Measurements from ENCODE around the gene STRIP2. TPM values are rescaled to one million over a fixed set of nuclear protein-coding genes. Genes with fewer than 3 reads are reported as not detected.
"Not testable (repeated sequence)": the region's sequence is repeated elsewhere in the genome, so short reads cannot be mapped to it uniquely, and the experiment has no call there.

Gene STRIP2
- total and polyA plus RNA-seq, 3 experiments from 2014 or later: 21.0 to 25.0 TPM; not detected in 1

GRCh38 chr7:129438839-129439651 lies 4.8 kb downstream of the STRIP2 start:
- Histone ChIP-seq H3K4me1 (ENCODE audit: insufficient read depth, low read length) (peaks cover 7% of the 10 kb centered on the region), H3K9me3 (ENCODE audit: low read length) (no peaks in the 10 kb centered on the region), H3K36me3 (ENCODE audit: insufficient read depth, low read length) (no peaks in the 10 kb centered on the region), H3K4me3 (ENCODE audit: low read length) (no peak overlapping the region), H3K27ac (ENCODE audit: low read depth, low read length) (peak overlapping the region; percentile 61), H3K27me3 (ENCODE audit: insufficient read depth, low read length, poor library complexity, severe bottlenecking) (peaks cover 13% of the 10 kb centered on the region)
- Mint-ChIP-seq H3K27ac (peak overlapping the region in 1 of 8 donors; percentile 1), H3K36me3 (peaks cover 0 to under 1% (median 0%) of the 10 kb centered on the region in 3 donors), H3K9me3 (no peaks in the 10 kb centered on the region), H3K4me3 (no peak overlapping the region), H3K4me1 (peaks cover 6 to 8% (median 6%) of the 10 kb centered on the region in 3 donors), H3K27me3 (peaks cover 10 to 22% of the 10 kb centered on the region in 2 donors)
- ChIA-PET CTCF (no interaction called here), POLR2A (no interaction called here)
- DNase-seq: no peak

- H3K27ac ChIP-seq (ENCODE audit: low read depth, low read length): peak overlapping the region; percentile 61
- DNase-seq: no peak
- H3K4me1 ChIP-seq (ENCODE audit: insufficient read depth, low read length): peaks cover 2% of the 10 kb centered on the region
- H3K27me3 ChIP-seq (ENCODE audit: insufficient read depth, low read length, poor library complexity, severe bottlenecking): peaks cover 9% of the 10 kb centered on the region
- H3K27me3 Mint-ChIP-seq: peaks cover 7 to 20% of the 10 kb centered on the region in 2 donors
- H3K36me3 ChIP-seq (ENCODE audit: insufficient read depth, low read length): no peaks in the 10 kb centered on the region
- CTCF ChIA-PET: no interaction called here
- H3K36me3 Mint-ChIP-seq: no peaks in the 10 kb centered on the region
- H3K4me1 Mint-ChIP-seq: peaks cover 4 to 5% (median 4%) of the 10 kb centered on the region in 3 donors
- no peak overlapping the region for H3K4me3 ChIP-seq (ENCODE audit: low read length)
- POLR2A ChIA-PET: no interaction called here
- H3K4me3 Mint-ChIP-seq: peak overlapping the region in 1 of 7 donors; percentile 2
- H3K9me3 ChIP-seq (ENCODE audit: low read length): no peaks in the 10 kb centered on the region
- peak overlapping the region in 1 of 8 donors; percentile 49 for H3K27ac Mint-ChIP-seq
- H3K9me3 Mint-ChIP-seq: no peaks in the 10 kb centered on the region
Observed at GRCh38 chr7:129439963-129440625, 5.9 kb downstream of the STRIP2 start.

DNA sequence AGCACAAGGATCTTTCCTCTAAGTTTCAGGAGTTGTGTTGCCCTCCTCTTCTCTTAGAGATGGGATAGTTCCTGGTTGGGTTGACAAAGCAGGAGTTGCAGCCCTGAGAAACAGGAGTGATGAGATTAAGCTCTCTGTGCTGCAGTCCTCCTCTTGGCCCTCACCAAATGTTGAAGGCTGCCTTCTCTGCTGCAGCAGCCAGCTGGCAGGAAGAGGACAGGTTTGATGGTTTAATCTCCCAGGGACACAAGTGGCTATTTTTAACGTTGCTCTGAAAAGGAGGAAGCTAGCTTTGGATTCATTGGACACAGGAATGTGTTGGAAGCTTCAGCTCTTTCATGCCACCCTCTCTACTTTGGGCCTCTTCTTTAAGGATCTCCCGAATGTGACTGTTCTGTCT lies 9.4 kb downstream of the STRIP2 start:
- Histone ChIP-seq H3K9me3 (ENCODE audit: low read length) (no peaks in the 10 kb centered on the region), H3K4me3 (ENCODE audit: low read length) (no peak overlapping the region), H3K27me3 (ENCODE audit: insufficient read depth, low read length, poor library complexity, severe bottlenecking) (no peaks in the 10 kb centered on the region), H3K36me3 (ENCODE audit: insufficient read depth, low read length) (no peaks in the 10 kb centered on the region), H3K27ac (ENCODE audit: low read depth, low read length) (no peak overlapping the region), H3K4me1 (ENCODE audit: insufficient read depth, low read length) (no peaks in the 10 kb centered on the region)
- CTCF ChIA-PET: interaction anchor here (0.8 to 1.2 kb wide), 2 partner anchors 10 to 280 kb away, joined by 3 to 4 read pairs; partner anchors contain the start of gene STRIP2
- no peak overlapping the region for H3K27ac Mint-ChIP-seq
- H3K27me3 Mint-ChIP-seq: peaks cover 4% of the 10 kb centered on the region in 2 donors
- no peaks in the 10 kb centered on the region for H3K4me1 Mint-ChIP-seq
- H3K36me3 Mint-ChIP-seq: peaks cover 0 to 2% (median 0%) of the 10 kb centered on the region in 3 donors
- H3K4me3 Mint-ChIP-seq: no peak overlapping the region
- H3K9me3 Mint-ChIP-seq: peaks cover 0 to 4% (median 0%) of the 10 kb centered on the region in 5 donors
- POLR2A ChIA-PET: no interaction called here
- no peak for DNase-seq

DNA sequence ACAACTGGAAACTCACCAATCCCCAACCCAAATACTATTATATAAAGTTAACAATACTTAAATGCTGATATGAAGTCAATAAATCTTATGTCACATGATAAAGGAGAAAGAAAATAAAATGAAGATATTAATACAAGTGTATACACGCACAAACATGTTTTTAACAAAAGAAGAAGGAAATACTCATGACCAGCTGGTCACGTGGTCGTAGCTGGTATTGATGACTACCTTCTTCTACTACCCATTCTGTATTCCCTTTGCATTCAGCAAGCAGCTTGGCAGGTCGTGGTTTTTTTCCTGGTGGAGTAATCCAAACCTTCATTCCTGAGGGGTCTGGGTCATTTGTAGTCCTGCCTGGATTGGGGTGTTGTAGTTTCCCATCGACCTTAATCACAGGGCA lies 10.5 kb downstream of the STRIP2 start:
- H3K4me1 Mint-ChIP-seq; H3K27me3 Mint-ChIP-seq; H3K27ac ChIP-seq (ENCODE audit: low read depth, low read length); POLR2A ChIA-PET; H3K4me3 ChIP-seq (ENCODE audit: low read length); H3K36me3 ChIP-seq (ENCODE audit: insufficient read depth, low read length); H3K9me3 ChIP-seq (ENCODE audit: low read length); H3K4me3 Mint-ChIP-seq; CTCF ChIA-PET; DNase-seq; H3K27me3 ChIP-seq (ENCODE audit: insufficient read depth, low read length, poor library complexity, severe bottlenecking); H3K4me1 ChIP-seq (ENCODE audit: insufficient read depth, low read length): not testable (repeated sequence)
- Mint-ChIP-seq H3K9me3 (peaks cover 0 to 14% (median 5%) of the 10 kb centered on the region in 5 donors), H3K36me3 (peaks cover 0 to 10% (median 0%) of the 10 kb centered on the region in 3 donors), H3K27ac (peak overlapping the region in 1 of 8 donors; percentile 68)

DNA sequence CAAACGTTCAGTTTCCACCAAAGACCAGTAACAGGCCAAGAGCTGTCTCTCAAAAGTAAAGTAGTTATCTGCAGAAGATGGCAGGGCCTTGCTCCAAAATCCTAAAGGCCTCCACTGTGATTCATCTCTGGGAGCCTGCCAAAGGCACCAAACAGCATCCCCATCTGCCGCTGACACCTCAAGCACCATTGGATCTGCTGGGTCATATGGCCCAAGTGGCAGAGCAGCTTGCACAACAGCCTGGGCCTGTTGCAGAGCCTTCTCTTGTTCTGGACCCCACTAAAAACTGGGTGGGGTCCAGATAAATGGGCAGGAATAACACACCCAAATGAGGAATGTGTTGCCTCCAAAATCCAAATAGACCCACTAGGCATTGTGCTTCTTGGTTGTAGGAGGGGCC lies 12.7 kb downstream of the STRIP2 start:
- H3K4me3 Mint-ChIP-seq; H3K27me3 ChIP-seq (ENCODE audit: insufficient read depth, low read length, poor library complexity, severe bottlenecking); H3K27me3 Mint-ChIP-seq; H3K4me1 ChIP-seq (ENCODE audit: insufficient read depth, low read length); H3K27ac Mint-ChIP-seq; H3K36me3 ChIP-seq (ENCODE audit: insufficient read depth, low read length); H3K4me3 ChIP-seq (ENCODE audit: low read length); DNase-seq; POLR2A ChIA-PET; H3K4me1 Mint-ChIP-seq; H3K9me3 ChIP-seq (ENCODE audit: low read length); H3K27ac ChIP-seq (ENCODE audit: low read depth, low read length): not testable (repeated sequence)
- Mint-ChIP-seq H3K9me3 (peaks cover 0 to 14% (median 5%) of the 10 kb centered on the region in 5 donors), H3K36me3 (peaks cover 0 to 11% (median 0%) of the 10 kb centered on the region in 3 donors)
- CTCF ChIA-PET: interaction anchor here (1.0 kb wide), 1 partner anchor 154 kb away, joined by 3 read pairs; no protein-coding TSS in a partner anchor

- H3K27me3 ChIP-seq (ENCODE audit: insufficient read depth, low read length, poor library complexity, severe bottlenecking); H3K27ac Mint-ChIP-seq; DNase-seq; H3K27me3 Mint-ChIP-seq; H3K4me3 ChIP-seq (ENCODE audit: low read length); H3K4me1 ChIP-seq (ENCODE audit: insufficient read depth, low read length); H3K9me3 ChIP-seq (ENCODE audit: low read length); POLR2A ChIA-PET; H3K4me3 Mint-ChIP-seq; H3K36me3 ChIP-seq (ENCODE audit: insufficient read depth, low read length); H3K27ac ChIP-seq (ENCODE audit: low read depth, low read length); CTCF ChIA-PET; H3K4me1 Mint-ChIP-seq: not testable (repeated sequence)
- H3K9me3 Mint-ChIP-seq: peaks cover 0 to 14% (median 5%) of the 10 kb centered on the region in 5 donors
- peaks cover 0 to 11% (median 0%) of the 10 kb centered on the region in 3 donors for H3K36me3 Mint-ChIP-seq
Observed at GRCh38 chr7:129447445-129447844, 13.2 kb downstream of the STRIP2 start.

DNA sequence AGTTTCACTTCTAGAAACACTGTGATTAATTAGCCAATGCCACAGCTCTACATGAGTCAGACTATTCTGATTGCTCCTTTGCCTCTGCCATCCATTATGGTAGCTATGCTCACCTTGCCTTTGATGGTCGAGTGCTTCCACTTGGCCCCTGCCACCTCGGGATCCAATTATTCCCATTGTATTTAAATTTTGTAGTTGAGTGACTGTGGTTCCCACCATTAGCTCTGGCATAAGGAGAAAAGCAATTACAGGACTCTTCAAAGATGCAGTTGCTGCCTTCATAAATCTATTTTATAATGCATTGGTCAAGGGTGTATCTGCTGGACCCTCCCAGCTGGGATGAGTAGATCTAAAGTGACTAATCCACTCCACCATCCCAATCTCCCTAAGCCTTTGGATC lies 14.4 kb downstream of the STRIP2 start:
- H3K36me3 Mint-ChIP-seq: peaks cover 0 to 11% (median 0%) of the 10 kb centered on the region in 3 donors
- H3K27me3 ChIP-seq (ENCODE audit: insufficient read depth, low read length, poor library complexity, severe bottlenecking); H3K4me3 Mint-ChIP-seq; H3K27me3 Mint-ChIP-seq; H3K4me3 ChIP-seq (ENCODE audit: low read length); H3K27ac Mint-ChIP-seq; H3K4me1 ChIP-seq (ENCODE audit: insufficient read depth, low read length); H3K27ac ChIP-seq (ENCODE audit: low read depth, low read length); CTCF ChIA-PET; POLR2A ChIA-PET; H3K4me1 Mint-ChIP-seq; DNase-seq; H3K9me3 ChIP-seq (ENCODE audit: low read length); H3K36me3 ChIP-seq (ENCODE audit: insufficient read depth, low read length): not testable (repeated sequence)
- H3K9me3 Mint-ChIP-seq: peaks cover 0 to 14% (median 5%) of the 10 kb centered on the region in 5 donors

DNA sequence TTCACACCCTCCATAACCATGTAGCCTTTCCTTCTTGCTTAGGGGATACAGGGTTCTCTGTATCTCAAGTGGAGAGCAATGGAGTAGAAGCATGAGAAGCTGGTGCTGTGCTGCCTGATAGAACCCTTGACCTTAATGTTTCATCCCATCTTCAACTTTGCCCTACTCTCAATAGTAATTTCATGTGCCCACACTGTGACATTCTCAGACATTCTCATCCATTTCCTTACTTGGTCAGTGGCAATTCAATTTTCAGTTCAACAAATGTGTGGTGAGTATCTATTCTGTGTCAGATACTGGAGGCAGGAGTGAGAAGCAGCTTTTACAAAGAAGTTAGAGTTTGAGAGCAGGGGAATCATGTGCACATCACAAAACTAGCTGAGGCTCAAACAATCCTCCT lies 16.1 kb downstream of the STRIP2 start:
- peaks cover 0 to 2% of the 10 kb centered on the region in 2 donors for H3K27me3 Mint-ChIP-seq
- ChIA-PET POLR2A (no interaction called here), CTCF (no interaction called here)
- no peaks in the 10 kb centered on the region for H3K4me1 Mint-ChIP-seq
- Histone ChIP-seq H3K9me3 (ENCODE audit: low read length) (no peaks in the 10 kb centered on the region), H3K27ac (ENCODE audit: low read depth, low read length) (no peak overlapping the region), H3K36me3 (ENCODE audit: insufficient read depth, low read length) (no peaks in the 10 kb centered on the region), H3K4me1 (ENCODE audit: insufficient read depth, low read length) (no peaks in the 10 kb centered on the region), H3K4me3 (ENCODE audit: low read length) (no peak overlapping the region), H3K27me3 (ENCODE audit: insufficient read depth, low read length, poor library complexity, severe bottlenecking) (no peaks in the 10 kb centered on the region)
- peaks cover 0 to 14% (median 5%) of the 10 kb centered on the region in 5 donors for H3K9me3 Mint-ChIP-seq
- H3K27ac Mint-ChIP-seq: no peak overlapping the region
- no peak overlapping the region for H3K4me3 Mint-ChIP-seq
- no peak for DNase-seq
- peaks cover 0 to 11% (median 0%) of the 10 kb centered on the region in 3 donors for H3K36me3 Mint-ChIP-seq
